Stimulated activated naive CD8-positive, alpha-beta T cell treated with anti-CD3 and anti-CD28 coated beads, Interleukin-15, Interleukin-2, amounts not matched to agents 100 U/mL and 50 U/mL, for 24 hours (primary cell): ENCODE data around the gene SPRYD4.
"Not testable (repeated sequence)": the region's sequence is repeated elsewhere in the genome, so short reads cannot be mapped to it uniquely, and the experiment has no call there.

Experiments used
- ATAC-seq: fragments of 150-1000 bp; cut with Tn5 transposase; one replicate; pipeline ENCODE4 v1.10.0; 2021
- DNase-seq: peaks from one replicate; pipeline ENCODE4 v3.0.0; 2021

The SPRYD4 gene

GRCh38 chr12:56468216-56469006 lies at the start of gene SPRYD4:
TSS of gene SPRYD4 (plus strand) at chr12:56468578. CDS start at chr12:56468592, 14 bp downstream.
- peak; percentile 97 for ATAC-seq

GRCh38 chr12:56420411-56420810 lies 48.0 kb upstream of the SPRYD4 start:
- no peak for ATAC-seq
- DNase-seq, result no peak

More at GRCh38 chr12:56468216-56469006, at the start of gene SPRYD4:
- DNase-seq, result peak; percentile 95

GRCh38 chr12:56425193-56425592 lies 43.2 kb upstream of the SPRYD4 start:
- DNase-seq (no peak), ATAC-seq (no peak)

GRCh38 chr12:56425940-56426438 lies 42.4 kb upstream of the SPRYD4 start:
- DNase-seq (no peak), ATAC-seq (no peak)

GRCh38 chr12:56431288-56431687 lies 37.1 kb upstream of the SPRYD4 start:
- ATAC-seq (no peak), DNase-seq (no peak)

GRCh38 chr12:56431850-56432249 lies 36.5 kb upstream of the SPRYD4 start:
- no peak for DNase-seq
- ATAC-seq, result no peak

GRCh38 chr12:56434828-56435227 lies 33.5 kb upstream of the SPRYD4 start:
- DNase-seq (no peak), ATAC-seq (no peak)

- DNase-seq, result no peak
- ATAC-seq, result no peak
Observed at GRCh38 chr12:56437430-56438176, 30.8 kb upstream of the SPRYD4 start.

- not testable (repeated sequence) for DNase-seq
Observed at GRCh38 chr12:56443208-56443607, 25.2 kb upstream of the SPRYD4 start.

GRCh38 chr12:56448860-56449621 lies 19.3 kb upstream of the SPRYD4 start, which contains the start of gene TIMELESS:
TSS of gene TIMELESS (minus strand) at chr12:56449426. CDS start at chr12:56434170, 15,256 bp downstream.
- peak; percentile 91 for DNase-seq
- peak; percentile 96 for ATAC-seq

More at GRCh38 chr12:56443208-56443607, 25.2 kb upstream of the SPRYD4 start:
- ATAC-seq, result not testable (repeated sequence)

- no peak for ATAC-seq
Observed at GRCh38 chr12:56449622-56449984, 18.8 kb upstream of the SPRYD4 start.

GRCh38 chr12:56450241-56450640 lies 18.1 kb upstream of the SPRYD4 start:
- DNase-seq (no peak), ATAC-seq (no peak)

More at GRCh38 chr12:56449622-56449984, 18.8 kb upstream of the SPRYD4 start:
- no peak for DNase-seq

- ATAC-seq, result no peak
Observed at GRCh38 chr12:56451147-56451546, 17.2 kb upstream of the SPRYD4 start.

GRCh38 chr12:56454557-56454956 lies 13.8 kb upstream of the SPRYD4 start, which contains the start of gene MIP:
TSS of gene MIP (minus strand) at chr12:56454657. CDS start at chr12:56454613, 44 bp downstream.
- no peak for ATAC-seq
- DNase-seq, result no peak

More at GRCh38 chr12:56451147-56451546, 17.2 kb upstream of the SPRYD4 start:
- no peak for DNase-seq

- DNase-seq, result no peak
- ATAC-seq, result no peak
Observed at GRCh38 chr12:56457817-56458216, 10.6 kb upstream of the SPRYD4 start.

- DNase-seq (no peak), ATAC-seq (no peak)
Observed at GRCh38 chr12:56461235-56462159, 6.9 kb upstream of the SPRYD4 start.

- ATAC-seq (no peak), DNase-seq (no peak)
Observed at GRCh38 chr12:56462565-56462964, 5.8 kb upstream of the SPRYD4 start.

- DNase-seq, result peak; percentile 28
- ATAC-seq, result no peak
Observed at GRCh38 chr12:56469007-56469930, 891 bp downstream of the SPRYD4 start.

GRCh38 chr12:56474389-56474788 lies 6.0 kb downstream of the SPRYD4 start:
- no peak for ATAC-seq
- DNase-seq, result no peak

- DNase-seq, result no peak
- ATAC-seq, result no peak
Observed at GRCh38 chr12:56476143-56476542, 7.8 kb downstream of the SPRYD4 start.
